HepG2 (cell line): ENCODE measurements around the gene PSMB11. TPM values are rescaled to one million over a fixed set of nuclear protein-coding genes. Genes with fewer than 3 reads are reported as not detected.

Experiments used
- EZH2 ChIP-seq: conservative IDR thresholded peaks from 2 replicates; pipeline ENCODE4 v1.6.1; 2012; ENCODE audit warnings: mild to moderate bottlenecking, low read depth, low read length, moderate library complexity
- NFIB ChIP-seq: sonication (generic); formaldehyde crosslinking; IDR thresholded peaks from 2 replicates; pipeline ENCODE4 v1.9.0; 2021; ENCODE audit warnings: missing genetic modification reagents, mild to moderate bottlenecking, borderline replicate concordance
- NFKB2 ChIP-seq: sonication (generic); formaldehyde crosslinking; IDR thresholded peaks from 2 replicates; pipeline ENCODE4 v1.4.0; 2020; ENCODE audit warnings: missing genetic modification reagents, borderline replicate concordance
- PATZ1 ChIP-seq: sonication (generic); formaldehyde crosslinking; IDR thresholded peaks from 2 replicates; pipeline ENCODE4 v1.4.0; 2020; ENCODE audit warnings: missing genetic modification reagents
- PCBP2 ChIP-seq: fragments of 200-400 bp; formaldehyde crosslinking; optimal IDR thresholded peaks from 2 replicates; pipeline ENCODE3; 2018; ENCODE audit warnings: low read length, low read depth; ENCODE audit not compliant: poor library complexity, severe bottlenecking
- SOX5 ChIP-seq: IDR thresholded peaks from 2 replicates; pipeline ENCODE4 v1.6.1; 2016; ENCODE audit warnings: borderline replicate concordance
- SP5 ChIP-seq: IDR thresholded peaks from 2 replicates; pipeline ENCODE4 v1.6.1; 2016; ENCODE audit warnings: low read depth, borderline replicate concordance
- ZBTB1 ChIP-seq: sonication (generic); formaldehyde crosslinking; IDR thresholded peaks from 2 replicates; pipeline ENCODE4 v1.4.0; 2020; ENCODE audit warnings: missing genetic modification reagents, borderline replicate concordance
- ZNF326 ChIP-seq: sonication (generic); formaldehyde crosslinking; IDR thresholded peaks from 2 replicates; pipeline ENCODE4 v1.4.0; 2020; ENCODE audit warnings: missing genetic modification reagents, borderline replicate concordance
- ZNF768 ChIP-seq: sonication (generic); formaldehyde crosslinking; IDR thresholded peaks from 2 replicates; pipeline ENCODE4 v1.4.0; 2020; ENCODE audit warnings: missing genetic modification reagents
- polyA plus RNA-seq, 8 experiments: library from polyadenylated mRNA; depleted of rRNA in 3 of 8; stranded (reverse) in 7 of 8; unstranded in 1 of 8; fragments of >200 nt; fragmentation: Illumina TruSeq in 4 of 8; extraction: Trizol in 4 of 8; gene quantifications; 2 replicates each; pipeline versions ENCODE4 v1.2.1 to v1.2.3, GENCODE V29; 2011 to 2016; ENCODE audit warnings: low read depth in 4 of 8, missing spikeins in 1 of 8, mixed read lengths in 1 of 8; ENCODE audit not compliant: insufficient read depth in 1 of 8
- total RNA-seq, 5 experiments: library from RNA; depleted of rRNA; stranded (reverse); fragments of >200 nt; fragmentation: Illumina TruSeq; extraction: Trizol; gene quantifications; 2 replicates each; pipeline ENCODE4 v1.2.3, GENCODE V29; 2016; ENCODE audit warnings: low read depth in 1 of 5
- TF ChIP-seq, protein P1 (sequence below): sonication (generic); formaldehyde crosslinking; IDR thresholded peaks from 2 replicates; pipeline ENCODE4 v1.5.1; 2020; ENCODE audit warnings: mild to moderate bottlenecking, missing genetic modification reagents
- TF ChIP-seq, protein P2 (sequence below): sonication (generic); formaldehyde crosslinking; IDR thresholded peaks from 2 replicates; pipeline ENCODE4 v1.4.0; 2020; ENCODE audit warnings: missing genetic modification reagents, borderline replicate concordance
- TF ChIP-seq, protein P3 (sequence below): sonication (generic); formaldehyde crosslinking; IDR thresholded peaks from 2 replicates; pipeline ENCODE4 v1.4.0; 2020; ENCODE audit warnings: low read depth, missing genetic modification reagents

PSMB11 gene
- total and polyA plus RNA-seq, 2 of the 13 experiments (the other 11 are each of a cell fraction or from before 2014, with no cell fraction given), result not detected

- TF ChIP-seq, protein P1, sequence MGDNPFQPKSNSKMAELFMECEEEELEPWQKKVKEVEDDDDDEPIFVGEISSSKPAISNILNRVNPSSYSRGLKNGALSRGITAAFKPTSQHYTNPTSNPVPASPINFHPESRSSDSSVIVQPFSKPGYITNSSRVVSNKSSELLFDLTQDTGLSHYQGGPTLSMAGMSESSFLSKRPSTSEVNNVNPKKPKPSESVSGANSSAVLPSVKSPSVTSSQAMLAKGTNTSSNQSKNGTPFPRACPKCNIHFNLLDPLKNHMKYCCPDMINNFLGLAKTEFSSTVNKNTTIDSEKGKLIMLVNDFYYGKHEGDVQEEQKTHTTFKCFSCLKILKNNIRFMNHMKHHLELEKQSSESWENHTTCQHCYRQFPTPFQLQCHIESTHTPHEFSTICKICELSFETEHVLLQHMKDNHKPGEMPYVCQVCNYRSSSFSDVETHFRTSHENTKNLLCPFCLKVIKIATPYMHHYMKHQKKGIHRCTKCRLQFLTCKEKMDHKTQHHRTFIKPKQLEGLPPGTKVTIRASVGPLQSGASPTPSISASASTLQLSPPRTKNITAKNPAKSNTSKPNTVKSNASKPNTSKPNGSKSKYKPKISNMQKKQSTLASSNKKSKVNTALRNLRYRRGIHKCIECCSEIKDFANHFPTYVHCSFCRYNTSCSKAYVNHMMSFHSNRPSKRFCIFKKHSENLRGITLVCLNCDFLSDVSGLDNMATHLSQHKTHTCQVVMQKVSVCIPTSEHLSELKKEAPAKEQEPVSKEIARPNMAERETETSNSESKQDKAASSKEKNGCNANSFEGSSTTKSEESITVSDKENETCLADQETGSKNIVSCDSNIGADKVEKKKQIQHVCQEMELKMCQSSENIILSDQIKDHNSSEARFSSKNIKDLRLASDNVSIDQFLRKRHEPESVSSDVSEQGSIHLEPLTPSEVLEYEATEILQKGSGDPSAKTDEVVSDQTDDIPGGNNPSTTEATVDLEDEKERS, result no peak; the same call in 1 of the 2 replicates
- TF ChIP-seq NFIB (CRISPR knock-in tag) (no peak), SP5 (no peak), ZNF326 (CRISPR knock-in tag) (no peak; the same call in 1 of the 2 replicates), NFKB2 (peak; percentile 81; the same call in 1 of the 2 replicates), PATZ1 (peak; percentile 94), EZH2 (no peak), PCBP2 (peak; percentile 18), ZBTB1 (CRISPR knock-in tag) (no peak), ZNF768 (peak; percentile 63), SOX5 (CRISPR knock-in tag) (peak; percentile 12; the same call in 1 of the 2 replicates)
- TF ChIP-seq, protein P2, sequence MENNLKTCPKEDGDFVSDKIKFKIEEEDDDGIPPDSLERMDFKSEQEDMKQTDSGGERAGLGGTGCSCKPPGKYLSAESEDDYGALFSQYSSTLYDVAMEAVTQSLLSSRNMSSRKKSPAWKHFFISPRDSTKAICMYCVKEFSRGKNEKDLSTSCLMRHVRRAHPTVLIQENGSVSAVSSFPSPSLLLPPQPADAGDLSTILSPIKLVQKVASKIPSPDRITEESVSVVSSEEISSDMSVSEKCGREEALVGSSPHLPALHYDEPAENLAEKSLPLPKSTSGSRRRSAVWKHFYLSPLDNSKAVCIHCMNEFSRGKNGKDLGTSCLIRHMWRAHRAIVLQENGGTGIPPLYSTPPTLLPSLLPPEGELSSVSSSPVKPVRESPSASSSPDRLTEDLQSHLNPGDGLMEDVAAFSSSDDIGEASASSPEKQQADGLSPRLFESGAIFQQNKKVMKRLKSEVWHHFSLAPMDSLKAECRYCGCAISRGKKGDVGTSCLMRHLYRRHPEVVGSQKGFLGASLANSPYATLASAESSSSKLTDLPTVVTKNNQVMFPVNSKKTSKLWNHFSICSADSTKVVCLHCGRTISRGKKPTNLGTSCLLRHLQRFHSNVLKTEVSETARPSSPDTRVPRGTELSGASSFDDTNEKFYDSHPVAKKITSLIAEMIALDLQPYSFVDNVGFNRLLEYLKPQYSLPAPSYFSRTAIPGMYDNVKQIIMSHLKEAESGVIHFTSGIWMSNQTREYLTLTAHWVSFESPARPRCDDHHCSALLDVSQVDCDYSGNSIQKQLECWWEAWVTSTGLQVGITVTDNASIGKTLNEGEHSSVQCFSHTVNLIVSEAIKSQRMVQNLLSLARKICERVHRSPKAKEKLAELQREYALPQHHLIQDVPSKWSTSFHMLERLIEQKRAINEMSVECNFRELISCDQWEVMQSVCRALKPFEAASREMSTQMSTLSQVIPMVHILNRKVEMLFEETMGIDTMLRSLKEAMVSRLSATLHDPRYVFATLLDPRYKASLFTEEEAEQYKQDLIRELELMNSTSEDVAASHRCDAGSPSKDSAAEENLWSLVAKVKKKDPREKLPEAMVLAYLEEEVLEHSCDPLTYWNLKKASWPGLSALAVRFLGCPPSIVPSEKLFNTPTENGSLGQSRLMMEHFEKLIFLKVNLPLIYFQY, result no peak; the same call in 1 of the 2 replicates
- TF ChIP-seq, protein P3, sequence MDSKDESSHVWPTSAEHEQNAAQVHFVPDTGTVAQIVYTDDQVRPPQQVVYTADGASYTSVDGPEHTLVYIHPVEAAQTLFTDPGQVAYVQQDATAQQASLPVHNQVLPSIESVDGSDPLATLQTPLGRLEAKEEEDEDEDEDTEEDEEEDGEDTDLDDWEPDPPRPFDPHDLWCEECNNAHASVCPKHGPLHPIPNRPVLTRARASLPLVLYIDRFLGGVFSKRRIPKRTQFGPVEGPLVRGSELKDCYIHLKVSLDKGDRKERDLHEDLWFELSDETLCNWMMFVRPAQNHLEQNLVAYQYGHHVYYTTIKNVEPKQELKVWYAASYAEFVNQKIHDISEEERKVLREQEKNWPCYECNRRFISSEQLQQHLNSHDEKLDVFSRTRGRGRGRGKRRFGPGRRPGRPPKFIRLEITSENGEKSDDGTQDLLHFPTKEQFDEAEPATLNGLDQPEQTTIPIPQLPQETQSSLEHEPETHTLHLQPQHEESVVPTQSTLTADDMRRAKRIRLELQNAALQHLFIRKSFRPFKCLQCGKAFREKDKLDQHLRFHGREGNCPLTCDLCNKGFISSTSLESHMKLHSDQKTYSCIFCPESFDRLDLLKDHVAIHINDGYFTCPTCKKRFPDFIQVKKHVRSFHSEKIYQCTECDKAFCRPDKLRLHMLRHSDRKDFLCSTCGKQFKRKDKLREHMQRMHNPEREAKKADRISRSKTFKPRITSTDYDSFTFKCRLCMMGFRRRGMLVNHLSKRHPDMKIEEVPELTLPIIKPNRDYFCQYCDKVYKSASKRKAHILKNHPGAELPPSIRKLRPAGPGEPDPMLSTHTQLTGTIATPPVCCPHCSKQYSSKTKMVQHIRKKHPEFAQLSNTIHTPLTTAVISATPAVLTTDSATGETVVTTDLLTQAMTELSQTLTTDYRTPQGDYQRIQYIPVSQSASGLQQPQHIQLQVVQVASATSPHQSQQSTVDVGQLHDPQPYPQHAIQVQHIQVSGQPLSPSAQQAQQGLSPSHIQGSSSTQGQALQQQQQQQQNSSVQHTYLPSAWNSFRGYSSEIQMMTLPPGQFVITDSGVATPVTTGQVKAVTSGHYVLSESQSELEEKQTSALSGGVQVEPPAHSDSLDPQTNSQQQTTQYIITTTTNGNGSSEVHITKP, result peak; percentile 89
Observed at GRCh38 chr14:23009939-23010726, 31.9 kb upstream of the PSMB11 start, which contains the start of gene C14orf93 (continued).
